Measurements from ENCODE around the gene NEK11. TPM values are rescaled to one million over a fixed set of nuclear protein-coding genes. Genes with fewer than 3 reads are reported as not detected.

Gene NEK11
- total and polyA plus RNA-seq, 9 of the 15 experiments (the other 6 are each of a cell fraction or from before 2014, with no cell fraction given) = 0.28 to 1.5 (median 0.87) TPM

DNA sequence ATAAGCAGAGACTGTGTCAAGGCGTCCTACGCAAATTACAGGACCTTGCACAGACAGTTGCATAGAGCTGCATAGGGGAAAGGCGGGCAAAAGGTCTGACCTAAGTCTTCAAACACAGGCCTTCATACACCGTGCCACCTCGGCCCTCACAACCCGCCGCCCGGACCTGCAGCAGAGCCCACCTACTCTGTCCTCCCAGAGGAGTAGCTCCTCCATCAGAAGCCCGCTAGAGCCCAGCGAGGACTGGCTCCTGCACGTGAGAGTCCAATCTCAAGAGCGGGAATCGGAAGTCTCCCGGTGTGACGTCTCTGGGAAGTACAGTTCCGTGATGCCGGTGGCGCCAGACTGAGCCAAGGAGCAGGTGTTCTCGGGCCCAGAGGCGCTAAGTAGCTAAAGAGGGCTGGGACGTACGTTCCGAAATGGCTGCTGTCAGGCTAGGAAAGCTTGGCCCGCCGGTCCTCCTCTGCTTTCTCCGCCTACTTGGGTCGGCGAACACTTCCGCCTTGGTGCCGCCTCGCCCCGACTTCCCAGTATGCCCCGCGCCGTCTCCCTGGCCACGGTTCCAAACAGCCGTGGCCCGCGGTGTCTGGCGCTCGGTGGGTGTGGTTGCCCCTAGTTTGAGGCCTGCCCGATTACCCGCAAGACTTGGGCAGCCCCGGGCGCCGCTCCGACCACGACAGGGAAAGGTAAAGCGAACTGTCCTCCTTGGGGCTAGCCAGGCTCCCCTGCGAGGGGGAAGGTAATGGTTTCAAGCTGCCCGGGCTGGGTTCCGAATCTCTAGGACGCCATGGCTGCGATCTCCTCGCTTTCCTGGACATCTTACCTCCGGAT, at the start of gene NEK11, which contains the start of gene ASTE1 (continued):
- TF ChIP-seq MGA (IDR thresholded peaks at IDR 0.05) = peak; percentile 88
- no peak for TF ChIP-seq WHSC1 (IDR thresholded peaks at IDR 0.05; ENCODE audit: low read length)
- no peak for TF ChIP-seq CHAMP1 (IDR thresholded peaks at IDR 0.05)
- TF ChIP-seq ERF (CRISPR knock-in tag; IDR thresholded peaks at IDR 0.05) = no peak
- no peak for TF ChIP-seq C11orf30 (IDR thresholded peaks at IDR 0.05; ENCODE audit: low read depth)
- TF ChIP-seq PCBP1 (IDR thresholded peaks at IDR 0.05; ENCODE audit: low read depth, low read length, poor library complexity, severe bottlenecking) = no peak
- TF ChIP-seq ZNF785 (CRISPR knock-in tag; IDR thresholded peaks at IDR 0.05) = no peak
- TF ChIP-seq ZNF77 (CRISPR knock-in tag; IDR thresholded peaks at IDR 0.05) = no peak
- no peak for TF ChIP-seq MYBL2 (IDR thresholded peaks at IDR 0.05; ENCODE audit: low read depth)
- TF ChIP-seq MYBL2 (CRISPR knock-in tag; IDR thresholded peaks at IDR 0.05; ENCODE audit: borderline replicate concordance) = no peak
- no peak for TF ChIP-seq POLR2AphosphoS2 (IDR thresholded peaks at IDR 0.05; ENCODE audit: low read length)
- TF ChIP-seq ZNF140 (CRISPR knock-in tag; IDR thresholded peaks at IDR 0.05) = no peak
- no peak for TF ChIP-seq BACH1 (tag; IDR thresholded peaks at IDR 0.05)
- TF ChIP-seq ESRRA (IDR thresholded peaks at IDR 0.05; ENCODE audit: borderline replicate concordance, low read depth) = no peak
- no peak for TF ChIP-seq EP300 (IDR thresholded peaks at IDR 0.05; ENCODE audit: low read length)
- peak; percentile 74 for TF ChIP-seq SUPT5H (IDR thresholded peaks at IDR 0.05)
